ENCODE measurements around the gene ABHD3. TPM values are rescaled to one million over a fixed set of nuclear protein-coding genes. Genes with fewer than 3 reads are reported as not detected.

ABHD3 gene
- total RNA-seq, 2 donors from 2014 or later, result 14.2 to 24.5 TPM

DNA sequence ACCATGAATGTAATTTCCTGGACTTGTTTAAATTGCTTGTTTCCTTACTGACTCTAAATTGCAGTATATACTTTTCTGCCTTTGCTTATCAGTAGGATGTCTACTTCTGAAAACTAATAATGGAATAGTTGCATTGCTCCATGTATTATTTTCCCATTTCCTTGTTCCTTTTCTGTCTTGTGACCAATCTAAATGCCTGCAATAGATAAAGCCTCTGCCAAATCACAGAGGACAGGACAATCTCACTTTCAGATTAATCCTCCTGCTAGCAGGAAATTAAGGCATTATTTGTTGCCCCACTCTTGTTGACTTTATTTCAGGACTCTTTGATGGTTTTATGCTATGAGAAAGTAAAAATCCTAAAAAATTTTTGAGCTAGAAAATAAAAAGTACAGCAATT is 99.4 kb downstream of the ABHD3 start:
- no peaks in the 10 kb centered on the region for H3K27me3 ChIP-seq (ENCODE audit: control insufficient read depth, insufficient read depth, low read length, poor library complexity, severe bottlenecking)
- Mint-ChIP-seq H3K27ac (no peak overlapping the region), H3K4me1 (no peaks in the 10 kb centered on the region), H3K9me3 (no peaks in the 10 kb centered on the region), H3K27me3 (ENCODE audit: insufficient read depth) (no peaks in the 10 kb centered on the region), H3K4me3 (no peak overlapping the region), H3K36me3 (ENCODE audit: low read depth) (no peaks in the 10 kb centered on the region)
- no peak overlapping the region for H3K27ac ChIP-seq (ENCODE audit: low read depth, low read length)
- DNase-seq, result no peak
- no peak overlapping the region for H3K4me3 ChIP-seq (ENCODE audit: low read length)
- H3K36me3 ChIP-seq (ENCODE audit: control insufficient read depth, insufficient read depth, low read length), result no peaks in the 10 kb centered on the region
- TF ChIP-seq CTCF (conservative IDR thresholded peaks at IDR 0.05), result no peak
- H3K9ac ChIP-seq (ENCODE audit: extremely low read depth, low read length, poor library complexity, severe bottlenecking), result no peak overlapping the region
- H3K9me3 ChIP-seq (ENCODE audit: control insufficient read depth, low read length), result peaks cover 9% of the 10 kb centered on the region
- no peaks in the 10 kb centered on the region for H3K4me1 ChIP-seq (ENCODE audit: control insufficient read depth, insufficient read depth, low read length)

DNA sequence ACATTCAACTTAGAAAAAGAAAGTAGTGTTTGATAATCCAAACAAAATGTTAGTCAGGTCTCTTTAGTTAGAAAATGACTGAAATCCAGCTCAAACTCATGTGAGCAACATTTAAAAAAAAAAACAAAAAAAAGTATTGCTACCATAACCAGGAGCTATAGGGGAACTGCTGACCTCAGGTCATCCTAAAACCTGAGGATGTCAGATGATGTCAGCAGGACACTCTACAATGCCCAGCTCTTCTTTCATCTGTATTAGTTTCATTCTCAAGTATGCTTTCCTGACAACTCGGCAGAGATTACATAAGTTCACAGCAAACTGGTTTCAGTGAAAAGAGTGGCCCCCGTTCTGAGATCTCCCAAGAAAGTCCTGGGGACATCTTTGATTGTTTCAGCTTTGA is 99.9 kb downstream of the ABHD3 start:
- Histone ChIP-seq H3K27ac (ENCODE audit: low read depth, low read length) (no peak overlapping the region), H3K9ac (ENCODE audit: extremely low read depth, low read length, poor library complexity, severe bottlenecking) (no peak overlapping the region), H3K27me3 (ENCODE audit: control insufficient read depth, insufficient read depth, low read length, poor library complexity, severe bottlenecking) (no peaks in the 10 kb centered on the region), H3K4me3 (ENCODE audit: low read length) (no peak overlapping the region), H3K36me3 (ENCODE audit: control insufficient read depth, insufficient read depth, low read length) (no peaks in the 10 kb centered on the region), H3K4me1 (ENCODE audit: control insufficient read depth, insufficient read depth, low read length) (no peaks in the 10 kb centered on the region), H3K9me3 (ENCODE audit: control insufficient read depth, low read length) (peaks cover 9% of the 10 kb centered on the region)
- Mint-ChIP-seq H3K4me1 (no peaks in the 10 kb centered on the region), H3K36me3 (ENCODE audit: low read depth) (no peaks in the 10 kb centered on the region), H3K27me3 (ENCODE audit: insufficient read depth) (no peaks in the 10 kb centered on the region), H3K9me3 (no peaks in the 10 kb centered on the region), H3K27ac (no peak overlapping the region), H3K4me3 (no peak overlapping the region)
- no peak for TF ChIP-seq CTCF (conservative IDR thresholded peaks at IDR 0.05)
- WGBS, 2 experiments (ENCODE audit: insufficient coverage in 1 of 2, insufficient read length in 1 of 2), result 88 to 90% methylated on average over 2 of the region's 2 CpGs
- no peak for DNase-seq

DNA sequence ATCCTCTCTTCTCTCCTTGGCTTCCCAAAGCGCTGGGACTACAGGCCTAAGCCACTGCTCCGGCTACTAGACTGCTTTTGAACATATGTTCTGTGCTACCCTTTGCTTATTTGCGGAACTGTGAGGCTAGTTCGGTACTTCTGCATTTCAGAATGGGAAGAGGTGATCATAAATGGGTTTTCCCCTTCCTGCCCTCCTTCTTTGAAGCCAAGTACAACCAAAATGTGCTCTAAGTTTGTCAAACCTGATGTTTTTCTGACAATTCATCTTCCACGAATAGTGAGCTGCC is 102.3 kb downstream of the ABHD3 start:
- 94 to 98% methylated on average over 4 to 5 of the region's 5 CpGs for WGBS, 2 experiments (ENCODE audit: insufficient coverage in 1 of 2, insufficient read length in 1 of 2)
- Histone ChIP-seq H3K4me3 (ENCODE audit: low read length) (no peak overlapping the region), H3K36me3 (ENCODE audit: control insufficient read depth, insufficient read depth, low read length) (peaks cover 7% of the 10 kb centered on the region), H3K4me1 (ENCODE audit: control insufficient read depth, insufficient read depth, low read length) (no peaks in the 10 kb centered on the region), H3K9me3 (ENCODE audit: control insufficient read depth, low read length) (peaks cover 9% of the 10 kb centered on the region), H3K27me3 (ENCODE audit: control insufficient read depth, insufficient read depth, low read length, poor library complexity, severe bottlenecking) (no peaks in the 10 kb centered on the region), H3K9ac (ENCODE audit: extremely low read depth, low read length, poor library complexity, severe bottlenecking) (no peak overlapping the region), H3K27ac (ENCODE audit: low read depth, low read length) (no peak overlapping the region)
- no peak overlapping the region for H3K4me3 Mint-ChIP-seq
- no peak for DNase-seq
- H3K27me3 Mint-ChIP-seq (ENCODE audit: insufficient read depth), result no peaks in the 10 kb centered on the region
- H3K36me3 Mint-ChIP-seq (ENCODE audit: low read depth), result no peaks in the 10 kb centered on the region
- no peak overlapping the region for H3K27ac Mint-ChIP-seq
- H3K4me1 Mint-ChIP-seq, result peaks cover 6% of the 10 kb centered on the region
- TF ChIP-seq CTCF (conservative IDR thresholded peaks at IDR 0.05), result no peak
- no peaks in the 10 kb centered on the region for H3K9me3 Mint-ChIP-seq

Small RNAs within 50 kb of the gene (microRNA-seq; reads per million reads assigned to microRNA genes)
- gene MIR320C1 (ENCODE audit: borderline microRNAs expressed), result not detected

Other genes starting within 250 kb of the ABHD3 start
- gene ESCO1, start 104.1 kb downstream of the ABHD3 start, total RNA-seq, result 10 to 100 TPM; 33.3 to 39.4 TPM
- gene SNRPD1, start 92.5 kb downstream of the ABHD3 start, total RNA-seq, result 100 to 1,000 TPM in 1 of 2 donors, 10 to 100 TPM in 1; 98.9 to 114 TPM
- 10 to 100 TPM; 66.4 to 75.0 TPM for gene MIB1, start 36.0 kb upstream of the ABHD3 start, total RNA-seq

All from endodermal cell (in vitro differentiated cells).